ENCODE measurements around the gene C5orf58. TPM values are rescaled to one million over a fixed set of nuclear protein-coding genes. Genes with fewer than 3 reads are reported as not detected.
A peak's percentile ranks its signal among the peaks of the same experiment; 100 is the strongest.
"Not testable (repeated sequence)": the region's sequence is repeated elsewhere in the genome, so short reads cannot be mapped to it uniquely, and the experiment has no call there.

C5orf58 gene
- total RNA-seq, 2 experiments from 2014 or later, result not detected

DNA sequence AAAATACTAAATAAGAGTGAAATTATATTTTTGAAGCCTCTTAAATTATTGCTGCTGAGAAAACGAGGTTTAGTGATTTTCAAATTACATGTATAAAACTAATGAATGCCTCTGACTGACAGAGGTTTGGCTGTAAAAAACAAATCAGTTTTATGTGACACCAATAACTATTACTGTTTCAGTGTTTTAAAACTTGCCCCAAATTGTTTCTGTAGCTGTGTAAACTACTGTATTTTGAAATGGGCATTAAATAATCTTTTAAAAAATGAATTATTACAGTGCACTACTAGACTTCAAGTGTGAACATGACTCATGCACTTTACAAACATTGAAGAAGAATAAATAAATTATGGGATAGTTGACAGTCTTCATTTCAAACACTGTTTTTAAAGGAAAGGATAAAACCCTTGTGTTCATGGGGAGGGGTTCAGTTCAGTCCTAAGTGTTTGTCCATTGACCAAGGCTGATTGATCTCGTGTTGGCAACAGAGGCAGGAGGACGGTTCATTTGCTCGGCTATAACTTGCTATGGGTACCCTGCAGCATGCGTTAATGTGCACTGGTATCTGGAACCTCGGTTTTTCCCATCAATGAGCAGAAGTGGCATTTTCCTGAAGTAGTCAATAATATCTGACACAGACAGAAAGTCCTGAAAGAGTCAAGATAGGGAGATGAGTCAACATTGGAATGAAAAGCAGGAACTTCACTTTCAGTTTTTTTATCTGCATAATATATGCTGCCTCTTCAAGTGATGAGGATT is 15.6 kb downstream of the C5orf58 start:
- DNase-seq, result no peak
- Mint-ChIP-seq H3K36me3 (ENCODE audit: low read depth) (peaks cover 68% of the 10 kb centered on the region), H3K4me1 (ENCODE audit: low read depth) (peaks cover 43% of the 10 kb centered on the region), H3K27ac (peak overlapping the region; percentile 38), H3K4me3 (no peak overlapping the region), H3K27me3 (ENCODE audit: low read depth) (no peaks in the 10 kb centered on the region), H3K9me3 (peaks cover 5% of the 10 kb centered on the region)
- CTCF ChIA-PET, result interaction anchor here (1.0 kb wide), 1 partner anchor 15 kb away, joined by 3 read pairs; no protein-coding TSS in a partner anchor
- intact Hi-C loops (cut with micrococcal nuclease), result loop anchor here (1.0 kb wide), 2 partner anchors 10 to 18 kb away; no protein-coding TSS in a partner anchor

DNA sequence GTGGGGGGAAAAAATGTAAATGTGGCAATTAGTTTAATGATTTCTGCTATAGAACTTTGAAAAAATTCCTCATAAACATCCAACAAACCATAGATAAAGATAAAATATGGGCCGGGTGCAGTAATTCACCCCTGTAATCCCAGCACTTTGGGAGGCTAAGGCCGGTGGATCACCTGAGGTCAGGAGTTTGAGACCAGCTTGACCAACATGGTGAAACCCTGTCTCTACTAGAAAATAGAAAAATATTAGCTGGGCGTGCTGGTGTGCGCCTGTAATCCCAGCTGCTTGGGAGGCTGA is 16.1 kb downstream of the C5orf58 start:
- not testable (repeated sequence) for H3K9me3 Mint-ChIP-seq; H3K4me3 Mint-ChIP-seq; DNase-seq; H3K27me3 Mint-ChIP-seq (ENCODE audit: low read depth)
- intact Hi-C loops (cut with micrococcal nuclease), result loop anchor here (1.0 kb wide), 2 partner anchors 11 to 17 kb away; no protein-coding TSS in a partner anchor
- H3K4me1 Mint-ChIP-seq (ENCODE audit: low read depth), result peaks cover 49% of the 10 kb centered on the region
- peak overlapping the region; percentile 38 for H3K27ac Mint-ChIP-seq
- CTCF ChIA-PET, result interaction anchor here (1.0 kb wide), 1 partner anchor 14 kb away, joined by 3 read pairs; no protein-coding TSS in a partner anchor
- peaks cover 72% of the 10 kb centered on the region for H3K36me3 Mint-ChIP-seq (ENCODE audit: low read depth)

DNA sequence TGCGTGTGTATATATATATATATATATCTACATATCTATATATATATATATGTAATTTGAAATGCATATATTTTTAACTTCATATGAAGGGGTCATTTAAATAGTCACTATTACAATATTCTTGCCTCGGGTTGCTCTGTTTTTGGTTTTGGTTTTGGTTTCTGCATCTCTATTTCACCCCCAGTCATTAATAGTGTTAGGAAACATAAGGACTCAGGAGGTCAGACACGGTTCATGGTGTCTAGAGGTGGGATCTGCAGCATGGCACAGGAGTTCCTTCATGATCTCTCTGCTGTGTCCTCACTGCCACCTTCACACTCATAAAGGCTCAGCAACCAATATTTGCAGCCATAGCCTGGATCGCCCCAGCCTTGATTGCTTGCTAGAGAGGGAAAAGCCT is 16.6 kb downstream of the C5orf58 start:
- H3K9me3 Mint-ChIP-seq, result peaks cover 5% of the 10 kb centered on the region

DNA sequence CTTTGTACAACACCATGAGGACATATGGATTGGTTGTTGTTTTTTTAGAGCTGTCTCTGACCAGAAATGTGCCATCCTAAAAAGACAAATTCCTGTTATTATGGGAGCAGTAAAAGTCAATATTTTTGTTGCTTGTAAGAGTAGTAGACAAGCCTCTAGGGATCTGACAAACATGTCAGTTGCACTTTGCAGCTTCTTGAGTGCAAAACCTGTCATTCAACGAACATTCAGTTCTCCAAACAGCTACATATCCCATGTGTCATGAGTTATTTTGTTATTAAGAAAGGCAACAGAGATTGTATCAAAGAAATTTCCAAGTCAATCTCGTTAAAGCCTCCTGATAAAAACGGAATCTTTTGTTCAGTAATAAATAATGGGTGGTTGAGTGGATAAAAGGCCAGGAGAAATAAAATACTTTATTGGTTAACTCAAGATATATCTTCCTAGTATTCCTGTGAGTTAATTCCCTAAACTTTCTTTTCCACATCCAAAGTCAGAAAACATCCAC is 18.1 kb downstream of the C5orf58 start:
- intact Hi-C loops (cut with micrococcal nuclease), result no loop called here
- DNase-seq, result no peak
- Mint-ChIP-seq H3K36me3 (ENCODE audit: low read depth) (peaks cover 81% of the 10 kb centered on the region), H3K27ac (no peak overlapping the region), H3K4me3 (no peak overlapping the region), H3K4me1 (ENCODE audit: low read depth) (peaks cover 66% of the 10 kb centered on the region), H3K9me3 (peaks cover 3% of the 10 kb centered on the region), H3K27me3 (ENCODE audit: low read depth) (no peaks in the 10 kb centered on the region)
- CTCF ChIA-PET, result interaction anchor here (2.1 to 2.2 kb wide), 2 partner anchors 18 to 88 kb away, joined by 5 to 9 read pairs; no protein-coding TSS in a partner anchor

More for the DNA sequence above, 16.6 kb downstream of the C5orf58 start:
- no peak for DNase-seq
- intact Hi-C loops (cut with micrococcal nuclease), result no loop called here
- H3K36me3 Mint-ChIP-seq (ENCODE audit: low read depth), result peaks cover 75% of the 10 kb centered on the region
- no peak overlapping the region for H3K4me3 Mint-ChIP-seq
- peaks cover 53% of the 10 kb centered on the region for H3K4me1 Mint-ChIP-seq (ENCODE audit: low read depth)
- H3K27me3 Mint-ChIP-seq (ENCODE audit: low read depth), result no peaks in the 10 kb centered on the region
- H3K27ac Mint-ChIP-seq, result no peak overlapping the region
- CTCF ChIA-PET, result interaction anchor here (0.8 to 2.2 kb wide), 3 partner anchors 14 to 92 kb away, joined by 3 to 9 read pairs (median 3); no protein-coding TSS in a partner anchor

DNA sequence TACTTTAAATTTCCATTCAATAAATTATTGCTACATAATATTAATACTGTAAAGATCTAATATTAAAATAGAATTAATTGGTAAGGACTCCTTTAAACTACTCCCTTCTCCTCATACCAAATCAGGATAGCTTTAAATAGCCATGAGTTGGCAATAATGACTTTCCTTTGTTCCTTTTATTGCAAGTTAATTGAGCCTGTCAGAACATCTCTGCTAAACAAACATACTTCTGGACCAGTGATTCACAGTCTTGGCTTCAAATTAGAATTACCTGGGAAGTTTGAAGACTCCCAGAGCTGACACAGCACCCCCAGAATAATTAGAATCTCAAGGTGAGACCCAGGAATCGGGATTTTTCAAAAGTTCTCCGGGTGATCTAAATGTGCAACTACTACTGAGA is 18.7 kb downstream of the C5orf58 start:
- H3K4me3 Mint-ChIP-seq, result no peak overlapping the region
- no peaks in the 10 kb centered on the region for H3K27me3 Mint-ChIP-seq (ENCODE audit: low read depth)
- intact Hi-C loops (cut with micrococcal nuclease), result no loop called here
- CTCF ChIA-PET, result interaction anchor here (0.7 to 2.2 kb wide), 4 partner anchors 17 to 151 kb away, joined by 3 to 9 read pairs (median 4); no protein-coding TSS in a partner anchor
- no peak for DNase-seq
- H3K27ac Mint-ChIP-seq, result peak overlapping the region; percentile 30
- H3K4me1 Mint-ChIP-seq (ENCODE audit: low read depth), result peaks cover 66% of the 10 kb centered on the region
- peaks cover 81% of the 10 kb centered on the region for H3K36me3 Mint-ChIP-seq (ENCODE audit: low read depth)
- peaks cover under 1% of the 10 kb centered on the region for H3K9me3 Mint-ChIP-seq

DNA sequence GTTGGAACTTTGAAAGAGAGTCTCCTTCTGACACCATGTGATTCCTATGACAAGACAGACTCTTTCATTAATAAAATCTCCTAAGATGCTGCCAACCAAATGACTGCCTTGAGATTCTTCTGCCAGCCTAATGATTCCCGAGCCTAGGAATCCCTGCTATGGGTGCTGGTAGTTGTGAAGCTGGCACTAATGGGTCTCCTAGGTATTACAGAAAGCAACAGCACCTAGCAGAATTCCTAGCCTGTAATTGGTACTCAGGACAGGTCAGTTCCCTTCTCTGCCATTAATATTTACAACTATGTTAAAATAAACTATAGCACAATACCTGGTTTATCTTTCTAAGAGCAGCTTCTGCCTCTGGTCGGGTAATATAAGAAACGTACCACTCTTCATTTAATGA is 19.3 kb downstream of the C5orf58 start:
- H3K9me3 Mint-ChIP-seq, result no peaks in the 10 kb centered on the region
- no peak for DNase-seq
- peak overlapping the region; percentile 53 for H3K27ac Mint-ChIP-seq
- intact Hi-C loops (cut with micrococcal nuclease), result no loop called here
- no peaks in the 10 kb centered on the region for H3K27me3 Mint-ChIP-seq (ENCODE audit: low read depth)
- no peak overlapping the region for H3K4me3 Mint-ChIP-seq
- CTCF ChIA-PET, result interaction anchor here (0.6 to 2.1 kb wide), 4 partner anchors 16 to 176 kb away, joined by 3 to 5 read pairs (median 4); no protein-coding TSS in a partner anchor
- H3K36me3 Mint-ChIP-seq (ENCODE audit: low read depth), result peaks cover 83% of the 10 kb centered on the region
- peaks cover 66% of the 10 kb centered on the region for H3K4me1 Mint-ChIP-seq (ENCODE audit: low read depth)

DNA sequence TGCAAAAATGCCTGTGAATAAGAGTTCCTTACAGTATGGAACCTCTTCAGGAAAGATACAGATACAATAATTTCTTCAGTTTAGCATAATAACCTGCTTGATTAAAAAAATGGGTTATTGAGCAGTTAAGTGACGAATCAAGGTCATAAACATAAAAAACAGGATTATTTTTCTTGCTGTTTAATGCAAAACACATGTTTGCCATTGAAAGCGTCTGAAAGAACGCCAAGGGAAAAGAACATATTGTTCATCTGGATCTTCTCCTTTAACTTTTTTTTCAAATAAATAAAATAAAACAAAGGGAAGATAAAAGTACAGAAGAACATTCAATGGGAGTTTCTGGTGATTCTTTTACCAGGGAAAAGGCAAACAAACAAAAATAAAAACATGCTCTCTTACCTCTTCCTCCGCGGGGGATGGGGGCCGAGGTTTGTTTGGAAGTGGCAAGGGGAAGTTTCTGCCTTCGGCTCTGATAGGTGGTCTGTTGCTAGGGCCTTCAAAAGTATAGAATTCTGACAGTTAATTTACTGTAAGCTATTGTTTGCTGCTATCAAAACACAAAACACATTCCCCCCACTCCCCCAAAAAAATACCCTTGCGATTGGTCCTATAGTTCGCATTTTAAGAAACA is 20.1 kb downstream of the C5orf58 start:
- Mint-ChIP-seq H3K4me1 (ENCODE audit: low read depth) (peaks cover 66% of the 10 kb centered on the region), H3K4me3 (no peak overlapping the region), H3K9me3 (no peaks in the 10 kb centered on the region), H3K36me3 (ENCODE audit: low read depth) (peaks cover 83% of the 10 kb centered on the region), H3K27me3 (ENCODE audit: low read depth) (no peaks in the 10 kb centered on the region), H3K27ac (peak overlapping the region; percentile 53)
- no peak for DNase-seq
- intact Hi-C loops (cut with micrococcal nuclease), result no loop called here
- CTCF ChIA-PET, result interaction anchor here (0.6 to 2.1 kb wide), 4 partner anchors 8 to 175 kb away, joined by 3 to 5 read pairs (median 3); no protein-coding TSS in a partner anchor

DNA sequence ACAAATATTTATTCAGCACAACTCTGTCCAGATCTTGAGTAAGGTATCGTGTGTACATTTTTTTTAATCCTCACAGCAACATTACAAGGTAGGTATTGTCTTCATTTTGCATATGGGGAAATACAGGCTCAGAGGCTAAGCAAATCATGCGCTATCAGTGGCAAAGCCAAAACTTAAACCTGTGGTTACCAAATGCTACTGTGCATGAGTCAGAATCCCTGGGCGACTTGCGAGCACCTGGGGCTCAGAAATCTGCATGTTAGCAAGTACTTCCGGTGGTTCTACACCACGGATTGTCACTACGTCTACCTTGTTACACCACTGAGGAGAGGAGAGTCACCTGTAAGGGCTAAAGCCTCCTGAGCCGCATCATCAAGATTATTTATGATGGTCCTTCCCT is 21.3 kb downstream of the C5orf58 start:
- peaks cover 62% of the 10 kb centered on the region for H3K4me1 Mint-ChIP-seq (ENCODE audit: low read depth)
- no peaks in the 10 kb centered on the region for H3K27me3 Mint-ChIP-seq (ENCODE audit: low read depth)
- intact Hi-C loops (cut with micrococcal nuclease), result loop anchor here (1.0 kb wide), 8 partner anchors 8 to 318 kb away; partner anchors contain the start of gene LCP2
- DNase-seq, result peak; percentile 86
- peaks cover 84% of the 10 kb centered on the region for H3K36me3 Mint-ChIP-seq (ENCODE audit: low read depth)
- H3K4me3 Mint-ChIP-seq, result no peak overlapping the region
- CTCF ChIA-PET, result interaction anchor here (0.6 to 1.0 kb wide), 2 partner anchors 37 to 81 kb away, joined by 3 read pairs; no protein-coding TSS in a partner anchor
- no peaks in the 10 kb centered on the region for H3K9me3 Mint-ChIP-seq
- H3K27ac Mint-ChIP-seq, result peak overlapping the region; percentile 83

DNA sequence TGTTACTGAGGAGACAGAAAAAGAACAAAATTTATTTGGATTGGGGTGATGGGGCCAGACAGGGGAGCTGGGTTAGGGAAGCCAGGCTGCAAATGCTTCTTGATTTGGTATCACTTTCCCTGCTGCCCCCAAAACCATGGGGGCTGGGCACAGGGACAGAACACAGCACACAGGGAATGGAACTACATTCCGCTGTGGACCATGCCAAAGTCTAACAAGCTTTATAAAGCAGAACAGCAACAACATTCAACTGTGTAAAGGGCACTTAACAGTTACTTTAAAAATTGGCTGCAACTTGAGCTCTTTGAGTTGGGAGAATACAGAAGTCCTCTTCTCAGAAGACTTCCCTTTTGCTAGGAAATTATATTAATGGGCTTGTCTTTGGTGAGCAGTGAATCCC is 23.8 kb downstream of the C5orf58 start:
- DNase-seq, result no peak
- CTCF ChIA-PET, result interaction anchor here (0.6 to 0.8 kb wide), 3 partner anchors 11 to 105 kb away, joined by 3 to 4 read pairs (median 4); no protein-coding TSS in a partner anchor
- Mint-ChIP-seq H3K4me3 (no peak overlapping the region), H3K27me3 (ENCODE audit: low read depth) (no peaks in the 10 kb centered on the region), H3K4me1 (ENCODE audit: low read depth) (peaks cover 59% of the 10 kb centered on the region), H3K9me3 (no peaks in the 10 kb centered on the region), H3K27ac (peak overlapping the region; percentile 21), H3K36me3 (ENCODE audit: low read depth) (peaks cover 85% of the 10 kb centered on the region)
- intact Hi-C loops (cut with micrococcal nuclease), result no loop called here

DNA sequence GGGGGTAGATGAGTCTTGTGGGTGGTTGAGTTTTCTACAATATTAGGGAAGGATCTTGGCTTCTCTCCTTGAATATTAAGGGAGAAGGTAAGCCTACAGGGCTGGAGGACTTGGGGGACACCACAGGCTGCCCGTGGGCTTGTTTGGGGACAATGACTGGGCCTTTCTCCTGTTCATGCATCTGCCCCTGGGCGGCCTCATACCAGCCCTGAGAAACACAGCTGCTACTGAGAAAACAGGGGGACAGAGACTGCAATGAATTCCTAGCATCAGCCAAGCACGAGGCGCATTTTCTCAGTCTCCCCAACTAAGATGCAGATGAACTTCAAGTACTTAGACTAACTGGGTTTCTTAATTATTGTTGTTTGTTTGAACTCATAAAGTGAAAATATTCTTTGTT is 24.6 kb downstream of the C5orf58 start:
- CTCF ChIA-PET, result interaction anchor here (1.1 to 2.6 kb wide), 3 partner anchors 9 to 82 kb away, joined by 3 to 12 read pairs (median 8); no protein-coding TSS in a partner anchor
- intact Hi-C loops (cut with micrococcal nuclease), result no loop called here
- Mint-ChIP-seq H3K36me3 (ENCODE audit: low read depth) (peaks cover 85% of the 10 kb centered on the region), H3K27me3 (ENCODE audit: low read depth) (no peaks in the 10 kb centered on the region), H3K4me1 (ENCODE audit: low read depth) (peaks cover 59% of the 10 kb centered on the region), H3K9me3 (no peaks in the 10 kb centered on the region), H3K27ac (peak overlapping the region; percentile 27), H3K4me3 (no peak overlapping the region)
- DNase-seq, result no peak

DNA sequence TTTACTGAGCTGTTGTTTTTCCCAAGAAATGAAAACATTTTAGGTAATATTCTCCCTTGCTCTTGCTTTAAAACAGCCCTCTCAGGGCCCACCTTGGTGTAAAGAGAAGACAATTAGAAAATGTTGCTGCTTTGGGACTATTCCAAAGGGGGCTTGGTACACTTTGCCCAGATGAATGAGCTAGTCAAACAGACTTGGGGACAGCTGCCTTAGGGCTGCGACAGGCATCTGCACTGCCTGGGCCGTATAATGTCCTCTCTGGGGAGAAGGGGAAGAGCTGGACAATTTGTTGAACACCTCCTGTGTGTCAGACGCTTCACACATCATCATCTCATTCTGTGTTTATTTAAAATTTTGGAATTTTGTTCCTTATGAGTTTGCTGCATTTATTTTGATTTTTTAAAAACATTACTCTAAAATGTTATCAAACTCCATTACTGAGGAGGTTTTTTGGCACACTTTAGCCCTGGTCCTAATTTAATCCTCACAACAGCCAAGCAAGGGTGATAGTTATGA is 28.8 kb downstream of the C5orf58 start:
- CTCF ChIA-PET, result interaction anchor here (0.5 to 2.9 kb wide), 8 partner anchors 9 to 77 kb away, joined by 3 to 14 read pairs (median 6); no protein-coding TSS in a partner anchor
- Mint-ChIP-seq H3K9me3 (no peaks in the 10 kb centered on the region), H3K27ac (peak overlapping the region; percentile 90), H3K36me3 (ENCODE audit: low read depth) (peaks cover 84% of the 10 kb centered on the region), H3K4me3 (no peak overlapping the region), H3K4me1 (ENCODE audit: low read depth) (peaks cover 66% of the 10 kb centered on the region), H3K27me3 (ENCODE audit: low read depth) (no peaks in the 10 kb centered on the region)
- DNase-seq, result no peak
- intact Hi-C loops (cut with micrococcal nuclease), result loop anchor here (1.0 to 10.0 kb wide), 3 partner anchors 7 to 1123 kb away; partner anchors contain the start of gene NPM1
